Measurements from ENCODE around the gene CHRM2. TPM values are rescaled to one million over a fixed set of nuclear protein-coding genes. Genes with fewer than 3 reads are reported as not detected.

CHRM2 gene
- total RNA-seq: not detected in 2 replicates

GRCh38 chr7:136868496-136869000 is at the start of gene CHRM2:
TSS of gene CHRM2 (plus strand) at chr7:136868652. CDS start at chr7:137014866, 146,214 bp downstream.

Small RNA genes lying within 50 kb of the gene (small RNA-seq; reads per million reads assigned to genes)
- gene KRT8P51 (not detected), gene MIR490 (not detected)
